ENCODE results near the gene TNFSF9. TPM values are rescaled to one million over a fixed set of nuclear protein-coding genes. Genes with fewer than 3 reads are reported as not detected.

TNFSF9 gene, protein sequence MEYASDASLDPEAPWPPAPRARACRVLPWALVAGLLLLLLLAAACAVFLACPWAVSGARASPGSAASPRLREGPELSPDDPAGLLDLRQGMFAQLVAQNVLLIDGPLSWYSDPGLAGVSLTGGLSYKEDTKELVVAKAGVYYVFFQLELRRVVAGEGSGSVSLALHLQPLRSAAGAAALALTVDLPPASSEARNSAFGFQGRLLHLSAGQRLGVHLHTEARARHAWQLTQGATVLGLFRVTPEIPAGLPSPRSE
- polyA plus RNA-seq = 0.14 and 1.9 TPM in 2 replicates

GRCh38 chr19:6530386-6531162, at the start of gene TNFSF9:
TNFSF9 (plus strand) TSS chr19:6531026; CDS start chr19:6531037, 11 bp downstream.

GRCh38 chr19:6481541-6482342, 49.1 kb upstream of the TNFSF9 start, which contains the start of gene DENND1C:
DENND1C (minus strand) TSS chr19:6481787; CDS start chr19:6481695, 92 bp downstream.

DNA sequence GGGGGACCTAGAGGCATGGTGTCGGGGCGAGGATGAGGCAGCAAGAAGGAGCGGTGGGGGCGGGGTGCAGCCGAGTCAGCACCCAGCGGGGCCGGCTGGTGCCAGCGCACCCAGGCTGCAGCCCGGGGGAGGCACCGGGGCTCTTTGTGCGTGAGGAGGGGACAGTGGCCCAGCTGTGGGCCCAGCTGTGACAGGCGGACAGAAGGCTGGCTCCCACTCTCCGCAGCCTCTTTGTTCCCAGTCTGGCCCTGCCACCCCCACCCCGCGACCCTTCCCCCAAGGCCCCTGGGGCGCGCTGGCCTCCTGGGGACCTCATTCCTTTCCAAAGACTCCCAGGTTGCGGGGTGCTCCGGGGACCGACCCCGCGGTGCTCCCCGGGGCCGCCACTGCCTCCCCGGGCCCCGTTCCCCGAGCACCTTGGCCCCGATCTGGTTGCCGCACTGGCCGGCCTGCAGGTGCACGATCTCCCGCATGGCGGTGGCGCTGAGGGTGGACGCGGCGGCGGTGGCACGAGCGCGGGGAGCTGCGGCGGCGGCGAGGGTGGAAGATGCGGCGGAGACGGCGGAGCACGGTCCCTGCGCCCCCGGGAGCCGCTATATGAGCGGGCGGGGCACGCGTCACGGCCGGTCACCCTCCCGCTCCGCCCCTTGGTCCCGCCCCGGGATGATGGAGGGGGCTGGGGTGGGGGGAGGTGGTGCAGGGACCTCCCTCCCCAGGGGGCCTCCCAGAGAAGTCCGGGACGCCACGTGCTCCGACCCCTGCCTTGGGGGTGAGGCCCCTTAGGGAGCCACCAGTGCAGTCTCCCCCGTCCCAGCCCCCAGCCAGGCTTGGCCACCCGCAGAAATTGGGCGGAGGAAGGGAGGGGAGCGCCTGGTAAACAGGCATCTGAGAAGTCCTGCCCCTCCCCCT, 28.8 kb upstream of the TNFSF9 start, which contains the start of gene TUBB4A:
TUBB4A (minus strand) TSS at position 570 of the 909 bp plus-strand sequence; CDS start at position 473, 97 bp downstream.

Other genes with a start within 250 kb of the TNFSF9 start
- gene ACER1, start 197.4 kb upstream of the TNFSF9 start, polyA plus RNA-seq = not detected in 2 replicates
- gene CLPP, start 169.5 kb upstream of the TNFSF9 start, polyA plus RNA-seq = 32.5 and 41.3 TPM in 2 replicates
- 13.5 and 18.5 TPM in 2 replicates for gene ALKBH7, start 158.2 kb upstream of the TNFSF9 start, polyA plus RNA-seq
- gene PSPN, start 155.1 kb upstream of the TNFSF9 start, polyA plus RNA-seq = 0.35 TPM in 1 of 2 replicates, not detected in the other
- gene GTF2F1, start 137.9 kb upstream of the TNFSF9 start, polyA plus RNA-seq = 7.8 and 12.2 TPM in 2 replicates
- gene KHSRP, start 106.2 kb upstream of the TNFSF9 start, polyA plus RNA-seq = 1.5 and 1.7 TPM in 2 replicates
- not detected in 2 replicates for gene SLC25A41, start 97.3 kb upstream of the TNFSF9 start, polyA plus RNA-seq
- gene SLC25A23, start 71.2 kb upstream of the TNFSF9 start, polyA plus RNA-seq = 2.3 and 12.2 TPM in 2 replicates
- gene CRB3, start 66.8 kb upstream of the TNFSF9 start, polyA plus RNA-seq = not detected in 2 replicates
- gene DENND1C, start 49.2 kb upstream of the TNFSF9 start, polyA plus RNA-seq = not detected in 2 replicates
- gene TUBB4A, start 28.7 kb upstream of the TNFSF9 start, polyA plus RNA-seq = 28.2 and 83.7 TPM in 2 replicates
- gene CD70, start 60.1 kb downstream of the TNFSF9 start, polyA plus RNA-seq = 2.3 TPM in 1 of 2 replicates, not detected in the other
- gene TNFSF14, start 139.1 kb downstream of the TNFSF9 start, polyA plus RNA-seq = not detected in 2 replicates
- gene C3, start 189.6 kb downstream of the TNFSF9 start, polyA plus RNA-seq = 0.52 and 2.7 TPM in 2 replicates
- 7.2 and 11.7 TPM in 2 replicates for gene GPR108, start 206.6 kb downstream of the TNFSF9 start, polyA plus RNA-seq
- gene TRIP10, start 208.7 kb downstream of the TNFSF9 start, polyA plus RNA-seq = not detected in 2 replicates
- gene SH2D3A, start 236.4 kb downstream of the TNFSF9 start, polyA plus RNA-seq = not detected in 2 replicates
- 0.12 TPM in 1 of 2 replicates, not detected in the other for gene VAV1, start 241.7 kb downstream of the TNFSF9 start, polyA plus RNA-seq